ENCODE measurements around the gene KNCN. TPM values are rescaled to one million over a fixed set of nuclear protein-coding genes. Genes with fewer than 3 reads are reported as not detected.

Gene KNCN
- total RNA-seq, 2 donors from 2014 or later: not detected

- no peak for TF ChIP-seq CTCF (IDR thresholded peaks at IDR 0.05)
- no peak for ATAC-seq (ENCODE audit: insufficient number of reproducible peaks, low FRiP score, low read depth)
- DNase-seq (ENCODE audit: low spot score): no peak
- H3K36me3 ChIP-seq: no peaks in the 10 kb centered on the region
- no peak overlapping the region for H3K4me3 ChIP-seq
- H3K27ac ChIP-seq: no peak overlapping the region
- no peaks in the 10 kb centered on the region for H3K27me3 ChIP-seq (replicated peaks; ENCODE audit: insufficient read depth)
- no peaks in the 10 kb centered on the region for H3K9me3 ChIP-seq
- peaks cover 0 to 9% of the 10 kb centered on the region in 2 donors for H3K4me1 ChIP-seq (ENCODE audit: control insufficient read depth in 1 of 2, low read depth in 2 of 2)
Observed at GRCh38 chr1:46544561-46545240, 6.7 kb downstream of the KNCN start.

- DNase-seq (ENCODE audit: low spot score) (no peak), ATAC-seq (ENCODE audit: insufficient number of reproducible peaks, low FRiP score, low read depth) (no peak)
- Histone ChIP-seq H3K27ac (no peak overlapping the region), H3K4me3 (no peak overlapping the region), H3K27me3 (replicated peaks; ENCODE audit: insufficient read depth) (no peaks in the 10 kb centered on the region), H3K36me3 (no peaks in the 10 kb centered on the region), H3K9me3 (no peaks in the 10 kb centered on the region), H3K4me1 (ENCODE audit: control insufficient read depth in 1 of 2, low read depth in 2 of 2) (peaks cover 0 to 9% of the 10 kb centered on the region in 2 donors)
- TF ChIP-seq CTCF (IDR thresholded peaks at IDR 0.05): no peak
Observed at GRCh38 chr1:46543761-46544560, 7.5 kb downstream of the KNCN start.

- no peaks in the 10 kb centered on the region for H3K36me3 ChIP-seq
- DNase-seq (ENCODE audit: low spot score): no peak
- H3K27ac ChIP-seq: no peak overlapping the region
- no peaks in the 10 kb centered on the region for H3K9me3 ChIP-seq
- H3K4me3 ChIP-seq: no peak overlapping the region
- ATAC-seq (ENCODE audit: insufficient number of reproducible peaks, low FRiP score, low read depth): no peak
- H3K27me3 ChIP-seq (replicated peaks; ENCODE audit: insufficient read depth): no peaks in the 10 kb centered on the region
- no peak for TF ChIP-seq CTCF (IDR thresholded peaks at IDR 0.05)
- H3K4me1 ChIP-seq (ENCODE audit: control insufficient read depth in 1 of 2, low read depth in 2 of 2): peaks cover 0 to 9% of the 10 kb centered on the region in 2 donors
Observed at GRCh38 chr1:46543382-46543760, 8.1 kb downstream of the KNCN start.

GRCh38 chr1:46539972-46540371, 11.5 kb downstream of the KNCN start:
- Histone ChIP-seq H3K4me1 (ENCODE audit: control insufficient read depth in 1 of 2, low read depth in 2 of 2) (peaks cover 0 to 9% of the 10 kb centered on the region in 2 donors), H3K4me3 (no peak overlapping the region), H3K36me3 (no peaks in the 10 kb centered on the region), H3K27me3 (replicated peaks; ENCODE audit: insufficient read depth) (no peaks in the 10 kb centered on the region), H3K9me3 (no peaks in the 10 kb centered on the region), H3K27ac (no peak overlapping the region)
- TF ChIP-seq CTCF (IDR thresholded peaks at IDR 0.05): no peak
- no peak for DNase-seq (ENCODE audit: low spot score)
- ATAC-seq (ENCODE audit: insufficient number of reproducible peaks, low FRiP score, low read depth): no peak

- no peak overlapping the region for H3K27ac ChIP-seq
- no peak for DNase-seq (ENCODE audit: low spot score)
- H3K27me3 ChIP-seq (replicated peaks; ENCODE audit: insufficient read depth): no peaks in the 10 kb centered on the region
- no peaks in the 10 kb centered on the region for H3K36me3 ChIP-seq
- H3K4me1 ChIP-seq (ENCODE audit: control insufficient read depth in 1 of 2, low read depth in 2 of 2): peaks cover 2 to 5% of the 10 kb centered on the region in 2 donors
- H3K9me3 ChIP-seq: no peaks in the 10 kb centered on the region
- TF ChIP-seq CTCF (IDR thresholded peaks at IDR 0.05): no peak
- no peak for ATAC-seq (ENCODE audit: insufficient number of reproducible peaks, low FRiP score, low read depth)
- H3K4me3 ChIP-seq: no peak overlapping the region
Observed at GRCh38 chr1:46538147-46538546, 13.3 kb downstream of the KNCN start.

Measured in thoracic aorta (tissue), 2 donors.